HEK293T (cell line): ENCODE measurements around the gene WASF2.

Experiments used
- FOXA1 ChIP-seq: fragments of 450-650 bp; IDR thresholded peaks from 2 replicates; pipeline ENCODE4 v1.6.1; 2016; ENCODE audit warnings: mild to moderate bottlenecking
- FOXK2 ChIP-seq: fragments of 450-650 bp; IDR thresholded peaks from 2 replicates; pipeline ENCODE4 v1.6.1; 2016; ENCODE audit warnings: mild to moderate bottlenecking
- FOXM1 ChIP-seq: fragments of 450-650 bp; IDR thresholded peaks from 2 replicates; pipeline ENCODE4 v1.6.1; 2017; ENCODE audit warnings: mild to moderate bottlenecking, borderline replicate concordance
- HDGF ChIP-seq: fragments of 450-650 bp; IDR thresholded peaks from 2 replicates; pipeline ENCODE4 v1.6.1; 2017; ENCODE audit warnings: antibody characterized with exemption, borderline replicate concordance
- L3MBTL2 ChIP-seq: fragments of 450-650 bp; conservative IDR thresholded peaks from 2 replicates; pipeline ENCODE4 v1.6.1; 2016; ENCODE audit warnings: mild to moderate bottlenecking
- LEF1 ChIP-seq: fragments of 450-650 bp; IDR thresholded peaks from 2 replicates; pipeline ENCODE4 v1.6.1; 2017; ENCODE audit warnings: mild to moderate bottlenecking, borderline replicate concordance
- NFRKB ChIP-seq: fragments of 450-650 bp; IDR thresholded peaks from 2 replicates; pipeline ENCODE4 v1.6.1; 2016; ENCODE audit warnings: mild to moderate bottlenecking, moderate library complexity
- SP1 ChIP-seq: fragments of 450-650 bp; IDR thresholded peaks from 2 replicates; pipeline ENCODE4 v1.6.1; 2017
- SUZ12 ChIP-seq: fragments of 450-650 bp; IDR thresholded peaks from 2 replicates; pipeline ENCODE4 v1.6.1; 2016; ENCODE audit warnings: mild to moderate bottlenecking
- TARDBP ChIP-seq: fragments of 450-650 bp; IDR thresholded peaks from 2 replicates; pipeline ENCODE4 v1.6.1; 2016
- TF ChIP-seq, protein P1 (sequence below): fragments of 450-650 bp; IDR thresholded peaks from 2 replicates; pipeline ENCODE4 v1.6.1; 2016

DNA sequence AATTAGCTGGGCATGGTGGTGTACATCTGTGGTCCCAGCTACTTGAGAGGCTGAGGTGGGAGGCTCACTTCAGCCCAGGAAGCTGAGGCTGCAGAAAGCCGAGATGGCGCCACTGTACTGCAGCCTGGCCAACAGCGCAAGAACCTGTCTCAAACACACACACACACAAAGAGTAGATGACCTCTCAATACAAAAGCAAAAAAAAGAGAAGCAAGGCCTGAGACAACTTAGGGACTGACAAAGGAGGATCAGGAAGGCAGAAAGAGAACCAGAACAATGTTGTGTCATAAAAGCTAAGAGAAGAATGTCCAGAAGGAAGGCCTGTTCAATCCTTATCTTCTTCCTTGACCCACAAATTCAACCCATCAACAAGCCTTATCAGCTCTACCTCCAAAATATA is 18.5 kb downstream of the WASF2 start:
- TF ChIP-seq SUZ12 (no peak), FOXM1 (no peak), L3MBTL2 (no peak), NFRKB (no peak), FOXA1 (no peak), FOXK2 (no peak), HDGF (no peak), SP1 (no peak), TARDBP (no peak), LEF1 (no peak)
- TF ChIP-seq, protein P1, sequence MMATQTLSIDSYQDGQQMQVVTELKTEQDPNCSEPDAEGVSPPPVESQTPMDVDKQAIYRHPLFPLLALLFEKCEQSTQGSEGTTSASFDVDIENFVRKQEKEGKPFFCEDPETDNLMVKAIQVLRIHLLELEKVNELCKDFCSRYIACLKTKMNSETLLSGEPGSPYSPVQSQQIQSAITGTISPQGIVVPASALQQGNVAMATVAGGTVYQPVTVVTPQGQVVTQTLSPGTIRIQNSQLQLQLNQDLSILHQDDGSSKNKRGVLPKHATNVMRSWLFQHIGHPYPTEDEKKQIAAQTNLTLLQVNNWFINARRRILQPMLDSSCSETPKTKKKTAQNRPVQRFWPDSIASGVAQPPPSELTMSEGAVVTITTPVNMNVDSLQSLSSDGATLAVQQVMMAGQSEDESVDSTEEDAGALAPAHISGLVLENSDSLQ: no peak
